ENCODE results near the gene TNFRSF12A.

DNA sequence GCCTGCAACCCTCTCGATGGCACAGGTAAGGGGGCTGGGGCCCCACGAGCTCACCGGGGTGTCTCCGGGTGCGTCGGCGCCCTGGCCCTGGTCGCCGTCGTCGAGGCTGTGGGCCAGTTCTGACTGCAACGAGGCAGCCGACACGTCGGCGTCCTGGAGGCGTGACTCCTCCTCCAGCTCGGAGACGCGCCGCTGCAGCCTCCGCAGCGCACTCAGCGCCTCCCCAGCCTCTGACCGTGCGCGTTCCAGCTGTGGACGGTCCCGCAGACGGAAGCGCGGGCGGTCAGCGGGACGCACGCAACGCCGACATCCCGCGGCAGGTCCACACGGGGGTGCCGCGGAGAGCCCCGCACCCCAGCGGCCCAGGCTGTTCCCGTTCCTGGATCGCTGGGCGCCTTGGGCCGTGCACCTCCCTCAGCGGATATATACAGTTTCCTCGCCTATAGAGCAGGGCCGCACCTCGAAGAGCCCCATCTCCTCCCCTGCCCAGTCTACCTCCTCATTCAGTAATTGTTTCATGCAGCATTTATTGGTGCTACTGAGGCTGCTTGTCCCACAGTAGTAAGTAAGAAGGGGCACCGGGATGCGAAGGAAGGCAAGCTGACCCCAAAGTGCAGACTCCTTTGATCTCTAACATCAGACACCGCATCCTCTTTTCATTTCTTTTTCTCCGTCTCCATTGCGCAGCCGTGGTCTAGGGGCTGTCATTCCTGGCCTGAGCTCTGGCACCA is 9.5 kb downstream of the TNFRSF12A start:
- TF ChIP-seq, protein P1, sequence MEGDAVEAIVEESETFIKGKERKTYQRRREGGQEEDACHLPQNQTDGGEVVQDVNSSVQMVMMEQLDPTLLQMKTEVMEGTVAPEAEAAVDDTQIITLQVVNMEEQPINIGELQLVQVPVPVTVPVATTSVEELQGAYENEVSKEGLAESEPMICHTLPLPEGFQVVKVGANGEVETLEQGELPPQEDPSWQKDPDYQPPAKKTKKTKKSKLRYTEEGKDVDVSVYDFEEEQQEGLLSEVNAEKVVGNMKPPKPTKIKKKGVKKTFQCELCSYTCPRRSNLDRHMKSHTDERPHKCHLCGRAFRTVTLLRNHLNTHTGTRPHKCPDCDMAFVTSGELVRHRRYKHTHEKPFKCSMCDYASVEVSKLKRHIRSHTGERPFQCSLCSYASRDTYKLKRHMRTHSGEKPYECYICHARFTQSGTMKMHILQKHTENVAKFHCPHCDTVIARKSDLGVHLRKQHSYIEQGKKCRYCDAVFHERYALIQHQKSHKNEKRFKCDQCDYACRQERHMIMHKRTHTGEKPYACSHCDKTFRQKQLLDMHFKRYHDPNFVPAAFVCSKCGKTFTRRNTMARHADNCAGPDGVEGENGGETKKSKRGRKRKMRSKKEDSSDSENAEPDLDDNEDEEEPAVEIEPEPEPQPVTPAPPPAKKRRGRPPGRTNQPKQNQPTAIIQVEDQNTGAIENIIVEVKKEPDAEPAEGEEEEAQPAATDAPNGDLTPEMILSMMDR (IDR thresholded peaks at IDR 0.05): no peak
- TF ChIP-seq EZH2 (IDR thresholded peaks at IDR 0.05): no peak
- no peak for TF ChIP-seq EZH2phosphoT487 (IDR thresholded peaks at IDR 0.05)
